HEK293 (cell line): ENCODE measurements around the gene DEFB127.

Source experiments
- CTCF ChIA-PET: fragments of 350-600 bp; formaldehyde crosslinking; extraction: SDS; loops from one replicate; lab custom pipeline; 2021; ENCODE audit warnings: antibody characterized with exemption; lab: Yijun Ruan, JAX
- POLR2A ChIA-PET: fragments of 300-600 bp; formaldehyde crosslinking; extraction: SDS; loops from one replicate; lab custom pipeline; 2020; ENCODE audit warnings: antibody characterized with exemption, inconsistent platforms; lab: Yijun Ruan, JAX
- H3K27ac ChIP-seq: fragments of 200-500 bp; sonication (Bioruptor generic); 2 replicates; pipeline ENCODE4 v1.5.1; 2014; ENCODE audit warnings: low read depth, low read length, control low read depth, inconsistent platforms; ENCODE audit errors: extremely low read depth
- H3K36me3 ChIP-seq, 2 experiments: fragments of 200-500 bp in 1 of 2; sonication (Bioruptor generic) in 1 of 2; 1 replicate in 1 of 2; 2 replicates in 1 of 2; pipeline ENCODE4 v1.5.1; 2014 to 2017; ENCODE audit warnings: inconsistent platforms in 2 of 2, low read length in 2 of 2; ENCODE audit not compliant: control insufficient read depth in 2 of 2, insufficient read depth in 1 of 2
- H3K4me1 ChIP-seq: fragments of 200-500 bp; sonication (Bioruptor generic); 2 replicates; pipeline ENCODE4 v1.5.1; 2014; ENCODE audit warnings: mild to moderate bottlenecking, low read length, inconsistent platforms; ENCODE audit not compliant: control insufficient read depth, insufficient read depth
- H3K4me3 ChIP-seq: 2 replicates; pipeline ENCODE4 v1.5.1; 2011; ENCODE audit warnings: low read depth, mild to moderate bottlenecking, control low read depth, low read length, moderate library complexity
- H3K9me3 ChIP-seq: fragments of 200-500 bp; sonication (Bioruptor generic); 2 replicates; pipeline ENCODE4 v1.5.1; 2014; ENCODE audit warnings: low read depth, low read length, inconsistent platforms; ENCODE audit not compliant: control insufficient read depth, insufficient read depth
- INSM2 ChIP-seq: fragments of 450-650 bp; formaldehyde crosslinking; IDR thresholded peaks from 2 replicates; pipeline ENCODE4 v1.5.1; 2016; ENCODE audit warnings: missing biosample characterization, missing genetic modification characterization
- SP3 ChIP-seq: fragments of 450-650 bp; formaldehyde crosslinking; IDR thresholded peaks from 2 replicates; pipeline ENCODE4 v1.5.1; 2016; ENCODE audit warnings: missing biosample characterization, missing genetic modification characterization
- TRIM28 ChIP-seq: IDR thresholded peaks from 2 replicates; pipeline ENCODE4 v1.6.1; 2011; ENCODE audit warnings: low read length, control low read depth, borderline replicate concordance
- ZNF138 ChIP-seq: fragments of 450-650 bp; formaldehyde crosslinking; IDR thresholded peaks from 2 replicates; pipeline ENCODE4 v1.5.1; 2016; ENCODE audit warnings: missing biosample characterization, missing genetic modification characterization, borderline replicate concordance
- ZNF211 ChIP-seq: fragments of 450-650 bp; formaldehyde crosslinking; IDR thresholded peaks from 2 replicates; pipeline ENCODE4 v1.5.1; 2016; ENCODE audit warnings: low read depth, missing biosample characterization, missing genetic modification characterization
- ZNF274 ChIP-seq, 2 experiments: fragments of 200-500 bp in 1 of 2; fragments of 450-650 bp in 1 of 2; sonication (Bioruptor generic) in 1 of 2; formaldehyde crosslinking in 1 of 2; IDR thresholded peaks; 2 replicates each; pipeline versions ENCODE4 v1.5.1 to v1.6.1; 2014 to 2016; ENCODE audit warnings: borderline replicate concordance in 1 of 2, inconsistent platforms in 1 of 2, low read length in 1 of 2, missing biosample characterization in 1 of 2, missing genetic modification characterization in 1 of 2
- ZNF404 ChIP-seq: fragments of 450-650 bp; formaldehyde crosslinking; IDR thresholded peaks from 2 replicates; pipeline ENCODE4 v1.5.1; 2017; ENCODE audit warnings: missing biosample characterization, missing genetic modification characterization
- ZNF571 ChIP-seq: fragments of 450-650 bp; formaldehyde crosslinking; IDR thresholded peaks from 2 replicates; pipeline ENCODE4 v1.5.0; 2017; ENCODE audit warnings: missing biosample characterization, missing genetic modification characterization
- ZNF626 ChIP-seq: fragments of 450-650 bp; sonication (Bioruptor Pico); formaldehyde crosslinking; IDR thresholded peaks from 2 replicates; pipeline ENCODE4 v1.5.1; 2018; ENCODE audit warnings: missing biosample characterization, missing genetic modification characterization, inconsistent platforms
- ZNF677 ChIP-seq: fragments of 450-650 bp; IDR thresholded peaks from 2 replicates; pipeline ENCODE4 v1.5.0; 2018; ENCODE audit warnings: missing biosample characterization, mild to moderate bottlenecking, missing genetic modification characterization, moderate library complexity
- TF ChIP-seq, protein P1 (sequence below): fragments of 450-650 bp; formaldehyde crosslinking; IDR thresholded peaks from 2 replicates; pipeline ENCODE4 v1.5.1; 2017; ENCODE audit warnings: missing biosample characterization, missing genetic modification characterization
- TF ChIP-seq, protein P2 (sequence below): fragments of 450-650 bp; formaldehyde crosslinking; IDR thresholded peaks from 2 replicates; pipeline ENCODE4 v1.5.1; 2016; ENCODE audit warnings: missing biosample characterization, missing genetic modification characterization
- TF ChIP-seq, protein P3 (sequence below): fragments of 450-650 bp; formaldehyde crosslinking; IDR thresholded peaks from 2 replicates; pipeline ENCODE4 v1.5.1; 2016; ENCODE audit warnings: missing biosample characterization, missing genetic modification characterization
- TF ChIP-seq, protein P4 (sequence below): fragments of 450-650 bp; formaldehyde crosslinking; IDR thresholded peaks from 2 replicates; pipeline ENCODE4 v1.5.1; 2016; ENCODE audit warnings: missing biosample characterization, missing genetic modification characterization
- TF ChIP-seq, protein P5 (sequence below): fragments of 450-650 bp; formaldehyde crosslinking; IDR thresholded peaks from 2 replicates; pipeline ENCODE4 v1.5.1; 2016; ENCODE audit warnings: missing biosample characterization, missing genetic modification characterization

Gene DEFB127

DNA sequence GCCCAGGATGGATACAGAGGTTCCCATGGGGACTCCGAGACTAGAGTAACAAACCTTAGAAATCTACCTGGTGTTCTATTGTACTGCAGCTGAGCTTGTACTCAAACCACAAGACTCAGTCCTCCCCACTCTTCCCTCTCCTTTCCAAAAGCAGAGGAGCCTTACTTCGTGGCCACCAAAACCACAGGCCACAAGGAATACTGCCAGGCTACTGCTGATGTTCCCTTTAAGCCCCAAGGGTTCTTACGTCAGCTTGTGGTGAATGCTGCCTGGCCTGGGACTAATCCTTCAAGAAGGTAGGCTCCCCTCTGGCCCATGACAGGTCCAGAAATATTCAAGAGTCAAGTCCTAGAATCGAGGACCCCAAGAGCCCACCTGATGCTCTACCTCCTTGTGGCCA is 42.7 kb downstream of the DEFB127 start:
- TF ChIP-seq, protein P1, sequence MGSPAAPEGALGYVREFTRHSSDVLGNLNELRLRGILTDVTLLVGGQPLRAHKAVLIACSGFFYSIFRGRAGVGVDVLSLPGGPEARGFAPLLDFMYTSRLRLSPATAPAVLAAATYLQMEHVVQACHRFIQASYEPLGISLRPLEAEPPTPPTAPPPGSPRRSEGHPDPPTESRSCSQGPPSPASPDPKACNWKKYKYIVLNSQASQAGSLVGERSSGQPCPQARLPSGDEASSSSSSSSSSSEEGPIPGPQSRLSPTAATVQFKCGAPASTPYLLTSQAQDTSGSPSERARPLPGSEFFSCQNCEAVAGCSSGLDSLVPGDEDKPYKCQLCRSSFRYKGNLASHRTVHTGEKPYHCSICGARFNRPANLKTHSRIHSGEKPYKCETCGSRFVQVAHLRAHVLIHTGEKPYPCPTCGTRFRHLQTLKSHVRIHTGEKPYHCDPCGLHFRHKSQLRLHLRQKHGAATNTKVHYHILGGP (tag by site-specific recombination), result no peak
- no peak for TF ChIP-seq ZNF677 (tag by site-specific recombination)
- no peak for TF ChIP-seq ZNF211 (tag by site-specific recombination)
- TF ChIP-seq INSM2 (tag by site-specific recombination), result no peak
- no peak for TF ChIP-seq ZNF404 (tag by site-specific recombination)
- TF ChIP-seq, protein P2, sequence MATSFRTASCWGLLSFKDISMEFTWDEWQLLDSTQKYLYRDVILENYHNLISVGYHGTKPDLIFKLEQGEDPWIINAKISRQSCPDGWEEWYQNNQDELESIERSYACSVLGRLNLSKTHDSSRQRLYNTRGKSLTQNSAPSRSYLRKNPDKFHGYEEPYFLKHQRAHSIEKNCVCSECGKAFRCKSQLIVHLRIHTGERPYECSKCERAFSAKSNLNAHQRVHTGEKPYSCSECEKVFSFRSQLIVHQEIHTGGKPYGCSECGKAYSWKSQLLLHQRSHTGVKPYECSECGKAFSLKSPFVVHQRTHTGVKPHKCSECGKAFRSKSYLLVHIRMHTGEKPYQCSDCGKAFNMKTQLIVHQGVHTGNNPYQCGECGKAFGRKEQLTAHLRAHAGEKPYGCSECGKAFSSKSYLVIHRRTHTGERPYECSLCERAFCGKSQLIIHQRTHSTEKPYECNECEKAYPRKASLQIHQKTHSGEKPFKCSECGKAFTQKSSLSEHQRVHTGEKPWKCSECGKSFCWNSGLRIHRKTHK (tag by site-specific recombination), result no peak
- TF ChIP-seq ZNF571 (tag by site-specific recombination), result no peak
- no peak for TF ChIP-seq ZNF626 (tag by site-specific recombination)
- TF ChIP-seq ZNF274 (IDR thresholded peaks at IDR 0.05; ENCODE audit: low read length), result no peak
- TF ChIP-seq ZNF274 (tag by site-specific recombination; IDR thresholded peaks at IDR 0.05; ENCODE audit: borderline replicate concordance), result no peak
- TF ChIP-seq TRIM28, result no peak
- TF ChIP-seq, protein P3, sequence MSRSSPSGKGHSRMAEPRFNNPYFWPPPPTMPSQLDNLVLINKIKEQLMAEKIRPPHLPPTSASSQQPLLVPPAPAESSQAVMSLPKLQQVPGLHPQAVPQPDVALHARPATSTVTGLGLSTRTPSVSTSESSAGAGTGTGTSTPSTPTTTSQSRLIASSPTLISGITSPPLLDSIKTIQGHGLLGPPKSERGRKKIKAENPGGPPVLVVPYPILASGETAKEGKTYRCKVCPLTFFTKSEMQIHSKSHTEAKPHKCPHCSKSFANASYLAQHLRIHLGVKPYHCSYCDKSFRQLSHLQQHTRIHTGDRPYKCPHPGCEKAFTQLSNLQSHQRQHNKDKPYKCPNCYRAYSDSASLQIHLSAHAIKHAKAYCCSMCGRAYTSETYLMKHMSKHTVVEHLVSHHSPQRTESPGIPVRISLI (tag by site-specific recombination), result no peak
- no peak for TF ChIP-seq SP3 (tag by site-specific recombination)
- TF ChIP-seq, protein P4, sequence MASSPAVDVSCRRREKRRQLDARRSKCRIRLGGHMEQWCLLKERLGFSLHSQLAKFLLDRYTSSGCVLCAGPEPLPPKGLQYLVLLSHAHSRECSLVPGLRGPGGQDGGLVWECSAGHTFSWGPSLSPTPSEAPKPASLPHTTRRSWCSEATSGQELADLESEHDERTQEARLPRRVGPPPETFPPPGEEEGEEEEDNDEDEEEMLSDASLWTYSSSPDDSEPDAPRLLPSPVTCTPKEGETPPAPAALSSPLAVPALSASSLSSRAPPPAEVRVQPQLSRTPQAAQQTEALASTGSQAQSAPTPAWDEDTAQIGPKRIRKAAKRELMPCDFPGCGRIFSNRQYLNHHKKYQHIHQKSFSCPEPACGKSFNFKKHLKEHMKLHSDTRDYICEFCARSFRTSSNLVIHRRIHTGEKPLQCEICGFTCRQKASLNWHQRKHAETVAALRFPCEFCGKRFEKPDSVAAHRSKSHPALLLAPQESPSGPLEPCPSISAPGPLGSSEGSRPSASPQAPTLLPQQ, result no peak
- TF ChIP-seq, protein P5, sequence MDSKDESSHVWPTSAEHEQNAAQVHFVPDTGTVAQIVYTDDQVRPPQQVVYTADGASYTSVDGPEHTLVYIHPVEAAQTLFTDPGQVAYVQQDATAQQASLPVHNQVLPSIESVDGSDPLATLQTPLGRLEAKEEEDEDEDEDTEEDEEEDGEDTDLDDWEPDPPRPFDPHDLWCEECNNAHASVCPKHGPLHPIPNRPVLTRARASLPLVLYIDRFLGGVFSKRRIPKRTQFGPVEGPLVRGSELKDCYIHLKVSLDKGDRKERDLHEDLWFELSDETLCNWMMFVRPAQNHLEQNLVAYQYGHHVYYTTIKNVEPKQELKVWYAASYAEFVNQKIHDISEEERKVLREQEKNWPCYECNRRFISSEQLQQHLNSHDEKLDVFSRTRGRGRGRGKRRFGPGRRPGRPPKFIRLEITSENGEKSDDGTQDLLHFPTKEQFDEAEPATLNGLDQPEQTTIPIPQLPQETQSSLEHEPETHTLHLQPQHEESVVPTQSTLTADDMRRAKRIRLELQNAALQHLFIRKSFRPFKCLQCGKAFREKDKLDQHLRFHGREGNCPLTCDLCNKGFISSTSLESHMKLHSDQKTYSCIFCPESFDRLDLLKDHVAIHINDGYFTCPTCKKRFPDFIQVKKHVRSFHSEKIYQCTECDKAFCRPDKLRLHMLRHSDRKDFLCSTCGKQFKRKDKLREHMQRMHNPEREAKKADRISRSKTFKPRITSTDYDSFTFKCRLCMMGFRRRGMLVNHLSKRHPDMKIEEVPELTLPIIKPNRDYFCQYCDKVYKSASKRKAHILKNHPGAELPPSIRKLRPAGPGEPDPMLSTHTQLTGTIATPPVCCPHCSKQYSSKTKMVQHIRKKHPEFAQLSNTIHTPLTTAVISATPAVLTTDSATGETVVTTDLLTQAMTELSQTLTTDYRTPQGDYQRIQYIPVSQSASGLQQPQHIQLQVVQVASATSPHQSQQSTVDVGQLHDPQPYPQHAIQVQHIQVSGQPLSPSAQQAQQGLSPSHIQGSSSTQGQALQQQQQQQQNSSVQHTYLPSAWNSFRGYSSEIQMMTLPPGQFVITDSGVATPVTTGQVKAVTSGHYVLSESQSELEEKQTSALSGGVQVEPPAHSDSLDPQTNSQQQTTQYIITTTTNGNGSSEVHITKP (tag by site-specific recombination), result no peak
- no peak for TF ChIP-seq ZNF138
- Histone ChIP-seq H3K36me3 (no peaks in the 10 kb centered on the region), H3K4me3 (no peak overlapping the region), H3K9me3 (no peaks in the 10 kb centered on the region), H3K27ac (no peak overlapping the region), H3K4me1 (0 out of 2 replicates have a peak, but pooled peaks cover 2% of the 10 kb centered on the region)
- POLR2A ChIA-PET, result no interaction called here
- CTCF ChIA-PET, result interaction anchor here (0.6 kb wide), 1 partner anchor 160 kb away, joined by 5 read pairs; no protein-coding TSS in a partner anchor
